Activated CD4-positive, alpha-beta T cell treated with anti-CD3 and anti-CD28 coated beads for 36 hours (primary cell): ENCODE results near the gene FOXL3. TPM values are rescaled to one million over a fixed set of nuclear protein-coding genes. Genes with fewer than 3 reads are reported as not detected.
A peak's percentile ranks its signal among the peaks of the same experiment; 100 is the strongest.

Experiments
- ATAC-seq: fragments of 200-7000 bp; cut with Tn5 transposase; one replicate; pipeline ENCODE4 v1.10.0; 2021; ENCODE audit warnings: mild to moderate bottlenecking, moderate library complexity
- CTCF ChIA-PET: fragments of 350-600 bp; sonication (Branson Sonifier 250); formaldehyde crosslinking; loops from one replicate; lab custom pipeline; 2021; ENCODE audit warnings: antibody characterized with exemption; lab: Charles Lee
- POLR2A ChIA-PET: fragments of 350-600 bp; sonication (Branson Sonifier 250); formaldehyde crosslinking; loops from one replicate; lab custom pipeline; 2021; ENCODE audit warnings: antibody characterized with exemption, inconsistent platforms; lab: Charles Lee
- DNase-seq: peaks from one replicate; pipeline ENCODE4 v3.0.0-alpha.2; 2020
- H3K27ac Mint-ChIP-seq: one replicate; pipeline ENCODE4 v1.8.0; 2021; ENCODE audit warnings: mixed read lengths
- H3K27me3 Mint-ChIP-seq: one replicate; pipeline ENCODE4 v1.8.0; 2021; ENCODE audit warnings: mixed read lengths
- H3K36me3 Mint-ChIP-seq: one replicate; pipeline ENCODE4 v1.8.0; 2021; ENCODE audit warnings: low read depth, mixed read lengths
- H3K4me1 Mint-ChIP-seq: one replicate; pipeline ENCODE4 v1.8.0; 2021; ENCODE audit warnings: mixed read lengths
- H3K4me3 Mint-ChIP-seq: one replicate; pipeline ENCODE4 v1.8.0; 2021; ENCODE audit warnings: mild to moderate bottlenecking, moderate library complexity, mixed read lengths
- H3K9me3 Mint-ChIP-seq: one replicate; pipeline ENCODE4 v1.8.0; 2021; ENCODE audit warnings: low read depth, mixed read lengths
- intact Hi-C, 2 experiments: fragments of 100-400 bp; cut with DNase I in 1 of 2; cut with micrococcal nuclease in 1 of 2; formaldehyde crosslinking; loops; one replicate each; pipeline versions ENCODE4 v1.14.2 to v1.15.1; 2022 to 2024; cut with DNase I, micrococcal nuclease
- total RNA-seq, 2 experiments: library from RNA; stranded (reverse); gene quantifications; one replicate each; pipeline ENCODE4 v1.2.3, GENCODE V29; 2021

FOXL3 gene
- total RNA-seq, 2 experiments from 2014 or later, result not detected

DNA sequence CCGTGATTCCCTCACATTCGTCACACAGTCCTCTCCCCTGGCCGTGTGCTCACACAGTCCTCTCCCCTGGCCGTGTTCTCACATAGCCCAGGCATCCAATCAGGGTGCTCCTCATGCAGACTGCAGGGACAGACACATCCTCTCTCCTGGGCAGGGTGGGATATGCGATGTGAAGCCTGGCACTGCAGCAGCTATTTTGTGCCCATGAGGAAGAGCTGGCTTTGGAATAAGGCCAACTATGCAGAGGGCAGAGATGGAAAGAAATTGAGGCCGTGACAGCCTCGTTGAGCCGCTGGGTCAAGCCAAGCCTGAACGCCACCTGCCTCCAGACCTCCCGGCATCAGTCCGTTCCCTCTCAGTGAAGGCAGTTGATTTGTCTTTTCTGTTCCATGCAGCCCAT, 35.8 kb downstream of the FOXL3 start:
- ChIA-PET POLR2A (no interaction called here), CTCF (no interaction called here)
- no peak overlapping the region for H3K4me3 Mint-ChIP-seq
- ATAC-seq, result no peak
- intact Hi-C loops, result no loop called here
- no peaks in the 10 kb centered on the region for H3K9me3 Mint-ChIP-seq
- DNase-seq, result no peak
- no peaks in the 10 kb centered on the region for H3K4me1 Mint-ChIP-seq
- H3K27ac Mint-ChIP-seq, result no peak overlapping the region
- no peaks in the 10 kb centered on the region for H3K27me3 Mint-ChIP-seq
- H3K36me3 Mint-ChIP-seq, result no peaks in the 10 kb centered on the region

DNA sequence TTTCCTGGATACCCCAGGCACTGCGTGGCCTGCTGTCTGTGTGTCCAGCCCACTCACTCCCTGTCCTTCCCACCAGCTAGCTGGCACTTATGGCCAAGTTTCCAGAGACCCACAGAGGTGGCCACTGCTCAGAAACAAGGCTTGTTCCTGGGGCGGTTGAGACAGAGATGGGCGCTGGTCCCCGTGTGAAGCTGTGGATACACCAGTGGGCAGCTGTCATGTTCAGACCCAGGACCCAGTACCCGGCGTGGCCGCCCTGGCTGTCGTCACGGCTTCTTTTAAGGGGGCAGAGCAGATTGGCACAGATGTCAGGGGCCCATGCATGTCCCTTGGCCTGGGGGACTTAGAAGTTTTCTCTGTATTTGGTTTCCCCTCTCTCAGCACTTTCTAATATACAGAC, 36.3 kb downstream of the FOXL3 start:
- no peak overlapping the region for H3K4me3 Mint-ChIP-seq
- H3K27me3 Mint-ChIP-seq, result no peaks in the 10 kb centered on the region
- intact Hi-C loops, result no loop called here
- CTCF ChIA-PET, result interaction anchor here (0.8 kb wide), 1 partner anchor 172 kb away, joined by 3 read pairs; no protein-coding TSS in a partner anchor
- no peak for ATAC-seq
- H3K27ac Mint-ChIP-seq, result no peak overlapping the region
- DNase-seq, result no peak
- H3K9me3 Mint-ChIP-seq, result no peaks in the 10 kb centered on the region
- no peaks in the 10 kb centered on the region for H3K36me3 Mint-ChIP-seq
- no peaks in the 10 kb centered on the region for H3K4me1 Mint-ChIP-seq
- POLR2A ChIA-PET, result no interaction called here

DNA sequence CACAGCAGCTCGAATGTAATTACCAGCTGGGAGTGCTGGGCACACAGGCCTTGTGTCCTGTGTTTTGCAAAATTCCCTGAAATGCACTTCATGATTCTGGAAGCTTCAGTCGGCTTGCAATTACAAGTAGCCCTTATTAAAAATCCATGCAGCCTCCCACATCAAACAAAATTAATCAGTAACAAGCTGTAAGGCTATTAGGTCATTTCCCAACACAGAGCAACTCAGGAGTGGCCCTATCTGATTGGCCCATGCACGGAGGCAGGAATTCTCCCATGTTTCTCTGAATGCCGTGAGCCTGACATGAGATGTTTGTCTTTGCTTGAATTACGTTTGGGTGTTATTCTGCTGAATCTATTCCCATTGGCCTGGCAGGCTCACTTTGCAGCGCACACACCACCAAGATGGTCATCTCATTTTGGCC, 36.9 kb downstream of the FOXL3 start:
- no peak for DNase-seq
- CTCF ChIA-PET, result interaction anchor here (0.7 to 0.8 kb wide), 2 partner anchors 89 to 172 kb away, joined by 3 read pairs; no protein-coding TSS in a partner anchor
- POLR2A ChIA-PET, result no interaction called here
- no peaks in the 10 kb centered on the region for H3K27me3 Mint-ChIP-seq
- no peak overlapping the region for H3K27ac Mint-ChIP-seq
- no peak for ATAC-seq
- no peak overlapping the region for H3K4me3 Mint-ChIP-seq
- H3K4me1 Mint-ChIP-seq, result no peaks in the 10 kb centered on the region
- no peaks in the 10 kb centered on the region for H3K9me3 Mint-ChIP-seq
- H3K36me3 Mint-ChIP-seq, result no peaks in the 10 kb centered on the region
- intact Hi-C loops, result no loop called here

DNA sequence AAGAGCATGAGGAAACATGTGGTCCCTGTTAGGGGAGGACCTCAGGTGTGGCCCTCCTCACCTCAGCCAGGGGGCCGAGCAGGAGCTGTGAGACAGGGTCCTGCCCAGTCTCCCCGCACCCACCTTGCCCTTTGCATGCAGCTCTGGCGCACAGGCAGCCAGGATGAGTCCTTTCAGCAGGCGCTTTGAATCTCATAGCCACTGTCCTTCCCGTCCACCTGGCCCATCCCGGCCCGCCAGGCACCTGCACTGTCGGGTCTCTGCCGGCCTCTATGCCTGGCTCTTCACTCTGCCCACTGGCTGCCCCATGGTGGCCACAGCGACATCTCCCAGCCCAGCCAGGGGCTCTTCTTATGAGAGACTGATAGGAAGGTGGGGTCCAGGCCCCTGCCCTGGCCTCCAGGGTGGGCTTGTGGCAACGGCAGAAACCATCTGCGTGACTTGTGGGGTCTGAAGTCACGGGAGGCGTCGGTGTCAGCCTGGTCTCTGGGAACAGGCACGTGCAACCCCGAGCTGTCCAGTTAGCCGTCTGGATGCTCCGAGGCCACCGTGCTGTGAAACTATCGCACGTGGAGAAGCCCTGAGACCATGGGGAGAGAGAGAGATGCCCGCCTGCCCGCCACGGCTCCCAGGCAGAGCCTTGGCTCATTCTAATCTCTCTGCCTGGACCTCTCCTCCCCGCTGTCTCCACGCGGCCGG, 37.4 kb downstream of the FOXL3 start:
- ATAC-seq (no peak), DNase-seq (no peak)
- H3K27me3 Mint-ChIP-seq, result no peaks in the 10 kb centered on the region
- CTCF ChIA-PET, result interaction anchor here (0.7 to 0.8 kb wide), 2 partner anchors 89 to 173 kb away, joined by 3 read pairs; no protein-coding TSS in a partner anchor
- POLR2A ChIA-PET, result no interaction called here
- H3K4me3 Mint-ChIP-seq, result no peak overlapping the region
- intact Hi-C loops, result no loop called here
- no peaks in the 10 kb centered on the region for H3K4me1 Mint-ChIP-seq
- H3K9me3 Mint-ChIP-seq, result no peaks in the 10 kb centered on the region
- H3K36me3 Mint-ChIP-seq, result no peaks in the 10 kb centered on the region
- no peak overlapping the region for H3K27ac Mint-ChIP-seq

DNA sequence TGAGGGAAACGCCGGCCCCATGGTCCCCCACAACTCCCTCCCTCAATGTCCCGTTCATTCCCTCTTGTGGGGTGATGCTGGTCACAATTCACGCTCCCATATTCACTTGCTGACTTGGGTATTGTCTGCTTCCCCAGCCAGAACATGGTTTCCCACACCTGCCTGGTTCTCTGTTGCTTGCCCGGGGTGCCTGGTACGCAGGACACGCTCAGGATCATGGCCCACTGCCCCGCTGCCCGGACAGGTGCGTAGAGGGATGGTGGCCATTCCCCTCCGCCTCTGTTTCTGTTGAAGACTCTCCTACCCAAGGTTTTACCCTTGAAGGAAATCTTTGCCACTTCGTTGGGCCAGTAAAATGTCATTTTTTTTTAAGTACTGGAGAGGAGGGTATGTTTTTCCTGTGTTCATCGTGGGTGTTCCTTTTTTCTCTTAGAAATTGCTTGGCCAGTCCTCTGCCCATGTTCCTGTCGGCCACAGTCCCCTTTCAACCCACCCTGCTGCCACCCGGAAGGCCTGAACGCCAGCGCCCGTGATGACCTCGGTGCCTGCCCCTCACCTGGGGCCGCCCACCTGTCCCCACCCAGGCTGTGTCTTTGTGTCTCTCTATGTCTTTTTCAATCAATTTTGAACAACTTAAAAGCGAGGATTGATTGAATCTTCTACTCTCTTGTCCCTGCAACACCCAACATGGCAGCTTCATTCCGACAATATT, 38.2 kb downstream of the FOXL3 start:
- no peaks in the 10 kb centered on the region for H3K4me1 Mint-ChIP-seq

DNA sequence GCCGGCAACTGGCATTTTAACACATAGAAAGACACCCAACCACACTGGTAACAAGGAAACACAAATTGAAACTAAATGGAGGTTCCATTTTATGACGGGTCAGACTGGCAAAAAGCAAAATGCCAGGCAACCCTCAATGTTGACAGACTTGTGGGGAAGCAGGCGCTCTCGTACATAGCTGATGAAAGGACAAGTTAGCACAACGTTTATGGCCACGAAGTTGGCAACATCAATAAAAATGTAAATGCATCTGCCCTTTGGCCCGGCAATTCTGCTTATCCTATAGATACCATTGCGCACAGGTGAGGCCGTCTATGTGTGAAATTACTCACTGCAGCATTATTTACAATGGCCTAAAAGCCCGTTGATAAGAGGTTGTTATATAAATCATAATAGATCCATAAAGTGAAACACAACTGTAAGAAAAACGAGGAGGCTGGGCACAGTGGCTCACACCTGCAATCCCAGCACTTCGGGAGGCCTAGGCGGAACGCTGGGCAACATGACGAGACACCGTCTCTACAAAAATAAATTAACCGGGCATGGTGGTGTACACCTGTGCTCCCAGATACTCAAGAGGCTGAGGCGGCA, 39.8 kb downstream of the FOXL3 start:
- ChIA-PET POLR2A (no interaction called here), CTCF (no interaction called here)
- H3K9me3 Mint-ChIP-seq, result peaks cover 7% of the 10 kb centered on the region
- no peak overlapping the region for H3K4me3 Mint-ChIP-seq
- no peak for ATAC-seq
- peaks cover 2% of the 10 kb centered on the region for H3K4me1 Mint-ChIP-seq
- H3K27ac Mint-ChIP-seq, result no peak overlapping the region
- H3K27me3 Mint-ChIP-seq, result no peaks in the 10 kb centered on the region
- intact Hi-C loops, result loop anchor here (5.0 kb wide), 2 partner anchors 188 to 258 kb away; partner anchors contain the start of gene PDGFA (in 1 of the 2)
- H3K36me3 Mint-ChIP-seq, result no peaks in the 10 kb centered on the region
- no peak for DNase-seq

More for the DNA sequence above, 38.2 kb downstream of the FOXL3 start:
- CTCF ChIA-PET, result no interaction called here
- POLR2A ChIA-PET, result no interaction called here
- intact Hi-C loops, result no loop called here
- Mint-ChIP-seq H3K9me3 (no peaks in the 10 kb centered on the region), H3K27ac (no peak overlapping the region), H3K27me3 (no peaks in the 10 kb centered on the region), H3K4me3 (no peak overlapping the region), H3K36me3 (no peaks in the 10 kb centered on the region)
- DNase-seq (no peak), ATAC-seq (no peak)

DNA sequence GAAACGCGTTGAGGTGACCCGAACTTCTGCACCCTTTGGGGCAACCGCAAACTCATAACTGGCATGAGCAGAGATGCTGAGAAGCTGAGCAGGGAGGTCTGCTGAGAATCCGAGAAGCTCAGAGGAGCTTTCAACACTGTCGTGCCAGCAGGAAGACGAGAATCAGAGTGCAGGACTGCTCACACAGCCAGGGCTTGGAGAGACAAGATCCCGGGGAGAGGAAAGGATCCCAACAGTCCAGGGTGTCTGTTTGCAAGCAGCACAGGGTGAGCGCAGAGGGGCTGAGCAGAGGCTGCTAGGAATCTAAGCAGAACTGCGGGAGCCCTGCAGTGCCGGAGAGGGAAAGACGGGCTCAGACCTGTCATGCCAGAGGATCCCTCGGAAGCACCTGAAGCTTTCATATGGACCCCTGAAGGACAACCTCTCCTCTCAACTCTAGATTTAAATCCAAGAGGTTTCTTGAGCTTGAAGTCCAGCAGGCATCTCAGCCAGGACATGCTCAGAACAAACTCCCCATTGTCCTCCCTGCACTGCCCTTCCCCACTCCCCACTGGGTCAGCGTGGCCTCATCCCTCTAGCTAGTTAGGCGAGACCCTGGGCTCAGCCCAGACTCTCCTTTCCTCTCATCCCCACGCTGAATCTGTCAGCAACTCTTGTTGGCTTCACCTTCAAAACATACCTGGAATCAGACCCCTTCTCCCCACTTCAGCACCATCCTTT, 40.7 kb downstream of the FOXL3 start:
- intact Hi-C loops, result loop anchor here (5.0 kb wide), 2 partner anchors 187 to 257 kb away; partner anchors contain the start of gene PDGFA (in 1 of the 2)
- Mint-ChIP-seq H3K4me3 (no peak overlapping the region), H3K36me3 (no peaks in the 10 kb centered on the region), H3K27me3 (no peaks in the 10 kb centered on the region), H3K9me3 (peaks cover 10% of the 10 kb centered on the region), H3K4me1 (peaks cover 4% of the 10 kb centered on the region), H3K27ac (no peak overlapping the region)
- no peak for DNase-seq
- POLR2A ChIA-PET, result no interaction called here
- CTCF ChIA-PET, result interaction anchor here (0.7 to 1.9 kb wide), 2 partner anchors 443 to 543 kb away, joined by 4 to 5 read pairs; no protein-coding TSS in a partner anchor
- no peak for ATAC-seq

DNA sequence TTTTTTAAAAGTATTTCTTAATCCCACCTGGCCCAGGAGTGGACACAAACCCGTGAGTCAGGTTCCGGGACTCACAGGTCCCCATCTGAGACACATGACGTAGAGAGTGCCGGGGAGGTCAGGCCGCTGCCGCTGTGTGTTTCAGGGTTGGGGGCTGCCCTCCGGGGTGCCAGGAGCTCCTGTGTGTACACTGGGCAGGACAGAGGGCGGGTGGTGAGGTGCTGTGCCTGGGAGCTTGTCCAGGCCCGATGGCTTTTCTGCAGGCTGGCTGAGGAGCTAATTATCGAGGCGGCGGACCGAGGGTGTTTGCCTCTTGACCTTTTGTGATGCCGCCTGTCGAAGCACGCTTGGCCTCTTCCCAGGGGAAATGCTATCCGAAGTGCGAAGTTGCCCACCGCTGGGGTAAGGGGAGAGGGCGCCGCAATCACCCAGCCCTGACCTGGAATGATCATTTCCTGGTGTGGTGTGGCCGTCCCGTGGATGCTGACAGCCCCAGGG, 42.1 kb downstream of the FOXL3 start:
- ChIA-PET CTCF (interaction anchor here (0.6 to 1.9 kb wide), 4 partner anchors 54 to 442 kb away, joined by 3 to 5 read pairs (median 3); no protein-coding TSS in a partner anchor), POLR2A (no interaction called here)
- no peak overlapping the region for H3K4me3 Mint-ChIP-seq
- H3K4me1 Mint-ChIP-seq, result peaks cover 4% of the 10 kb centered on the region
- peaks cover 10% of the 10 kb centered on the region for H3K9me3 Mint-ChIP-seq
- intact Hi-C loops, result loop anchor here (1.0 to 5.0 kb wide), 8 partner anchors 185 to 442 kb away; partner anchors contain the start of genes PDGFA (in 2 of the 2), DNAAF5 (in 1 of the 2) and PRKAR1B (in 1 of the 2)
- H3K36me3 Mint-ChIP-seq, result no peaks in the 10 kb centered on the region
- ATAC-seq (no peak), DNase-seq (peak; percentile 5)
- no peaks in the 10 kb centered on the region for H3K27me3 Mint-ChIP-seq
- no peak overlapping the region for H3K27ac Mint-ChIP-seq

DNA sequence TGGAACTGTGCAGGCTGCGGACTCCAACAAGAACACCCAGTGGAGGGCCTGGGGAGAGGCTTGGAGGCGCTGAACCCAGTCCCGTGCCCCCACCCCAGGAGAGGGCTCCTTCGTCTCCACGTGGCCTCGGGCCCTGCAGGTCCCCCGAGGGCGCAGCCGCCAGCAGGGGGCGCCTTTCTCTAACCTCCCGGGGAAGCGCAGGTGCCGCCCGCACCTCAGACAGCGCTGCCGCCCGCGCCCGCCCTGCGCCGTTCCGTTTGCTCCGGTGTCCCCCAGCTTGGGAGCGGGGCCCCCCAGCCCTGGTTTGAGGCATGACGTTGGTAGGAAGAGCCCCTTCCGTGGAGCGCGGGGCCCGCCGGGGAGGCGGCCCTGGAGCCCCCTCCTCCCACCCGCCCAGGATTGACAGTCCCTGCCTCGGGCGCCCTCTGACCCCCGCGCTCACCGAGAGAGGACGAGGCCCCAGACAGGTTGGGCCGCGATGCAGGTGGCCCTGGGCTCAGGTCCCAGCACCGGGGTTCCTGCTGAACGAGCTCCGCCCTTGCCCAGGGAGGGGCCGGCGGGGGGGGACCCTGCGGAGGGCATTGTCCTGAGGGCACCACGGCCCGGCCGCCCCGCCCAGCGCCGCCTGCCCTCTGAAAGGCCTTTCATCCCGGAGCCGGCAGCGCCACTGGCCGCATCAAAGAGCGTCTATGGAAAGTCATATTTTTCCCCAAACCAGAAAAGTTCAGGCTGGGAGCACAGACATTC, 42.8 kb downstream of the FOXL3 start:
- peak; percentile 97 for DNase-seq
- Mint-ChIP-seq H3K4me1 (peaks cover 8% of the 10 kb centered on the region), H3K27ac (no peak overlapping the region), H3K9me3 (peaks cover 10% of the 10 kb centered on the region), H3K27me3 (no peaks in the 10 kb centered on the region), H3K36me3 (no peaks in the 10 kb centered on the region), H3K4me3 (no peak overlapping the region)
- peak; percentile 100 for ATAC-seq
- POLR2A ChIA-PET, result no interaction called here
- CTCF ChIA-PET, result interaction anchor here (0.6 to 1.3 kb wide), 7 partner anchors 26 to 440 kb away, joined by 3 to 11 read pairs (median 3); no protein-coding TSS in a partner anchor
- intact Hi-C loops, result loop anchor here (1.0 to 5.0 kb wide), 8 partner anchors 184 to 441 kb away; partner anchors contain the start of genes PDGFA (in 2 of the 2), DNAAF5 (in 1 of the 2) and PRKAR1B (in 1 of the 2)

DNA sequence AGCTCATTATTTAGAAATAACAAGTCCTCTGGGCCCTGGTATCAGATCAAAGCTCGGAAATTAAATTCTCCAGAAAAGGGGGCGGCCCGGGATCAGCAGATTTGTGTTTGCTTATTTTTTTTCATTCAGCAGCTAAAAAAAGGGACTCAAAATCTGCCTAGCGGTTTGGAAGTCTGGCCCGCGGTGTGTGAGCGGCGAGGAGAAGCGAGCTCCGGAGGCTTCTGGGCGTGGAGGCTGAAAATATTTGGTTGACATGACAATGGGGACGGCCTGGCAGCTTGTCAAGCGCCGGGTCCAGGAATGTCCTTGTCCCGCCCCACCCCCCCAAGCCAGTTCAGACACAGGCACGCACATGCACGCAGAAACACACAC, 43.4 kb downstream of the FOXL3 start:
- Mint-ChIP-seq H3K4me3 (no peak overlapping the region), H3K27me3 (no peaks in the 10 kb centered on the region), H3K4me1 (peaks cover 8% of the 10 kb centered on the region), H3K36me3 (no peaks in the 10 kb centered on the region), H3K27ac (no peak overlapping the region), H3K9me3 (peaks cover 10% of the 10 kb centered on the region)
- intact Hi-C loops, result loop anchor here (2.0 to 5.0 kb wide), 4 partner anchors 184 to 393 kb away; partner anchors contain the start of genes DNAAF5 (in 1 of the 2), PDGFA (in 1 of the 2) and PRKAR1B (in 1 of the 2)
- POLR2A ChIA-PET, result no interaction called here
- CTCF ChIA-PET, result interaction anchor here (0.8 to 1.3 kb wide), 6 partner anchors 25 to 440 kb away, joined by 3 to 11 read pairs (median 4); no protein-coding TSS in a partner anchor
- DNase-seq (no peak), ATAC-seq (no peak)
